GM12874 (cell line): ENCODE results near the gene SPG11.

Source experiments
- CTCF ChIP-seq: IDR thresholded peaks from 2 replicates; pipeline ENCODE4 v1.5.1; 2011; ENCODE audit warnings: low read depth, mild to moderate bottlenecking, control low read depth, low read length, moderate library complexity; ENCODE audit not compliant: insufficient read depth

Gene SPG11

DNA sequence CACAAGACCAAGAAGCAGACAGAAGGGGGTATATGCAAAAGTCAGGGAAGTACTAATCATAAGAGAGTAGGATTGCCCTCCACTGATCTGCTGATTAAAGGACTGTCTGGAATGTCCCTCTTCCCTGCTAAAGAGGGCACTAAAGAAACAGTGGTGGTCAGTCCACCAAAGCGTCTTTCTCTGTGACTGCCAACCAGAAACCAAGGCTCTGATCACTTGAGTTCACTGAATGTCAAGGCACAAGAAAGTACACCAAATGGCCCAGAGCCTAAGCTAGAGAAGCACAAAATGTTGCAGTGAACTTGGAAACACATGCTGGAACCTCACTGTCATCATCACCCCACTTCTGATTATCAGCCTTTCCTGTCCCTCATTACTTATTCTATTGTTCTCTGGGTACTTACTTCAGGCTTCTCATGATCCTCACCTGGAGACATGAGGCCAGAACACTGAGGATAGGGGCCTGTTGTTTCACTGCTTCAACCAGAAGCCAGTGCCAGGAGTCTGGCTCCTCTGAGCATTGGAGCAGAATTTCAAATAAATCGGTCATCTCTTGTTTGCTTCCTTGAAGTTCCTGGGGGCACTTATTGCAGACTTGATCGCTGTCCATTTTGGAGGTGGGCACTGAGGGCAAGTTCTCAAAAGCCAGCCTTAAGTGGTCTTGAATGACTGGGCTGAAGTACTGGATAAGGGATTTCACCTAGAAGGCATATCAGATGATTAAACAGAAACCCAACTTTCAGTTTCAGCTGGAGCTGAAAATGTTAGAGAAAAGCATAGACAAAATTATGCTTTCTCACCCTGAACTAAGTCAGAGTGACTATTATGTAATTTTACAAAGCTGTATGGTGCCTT is 67.6 kb downstream of the SPG11 start:
- TF ChIP-seq CTCF, result no peak

- TF ChIP-seq CTCF, result no peak
Measured at GRCh38 chr15:44595246-44595645, 68.2 kb downstream of the SPG11 start.

DNA sequence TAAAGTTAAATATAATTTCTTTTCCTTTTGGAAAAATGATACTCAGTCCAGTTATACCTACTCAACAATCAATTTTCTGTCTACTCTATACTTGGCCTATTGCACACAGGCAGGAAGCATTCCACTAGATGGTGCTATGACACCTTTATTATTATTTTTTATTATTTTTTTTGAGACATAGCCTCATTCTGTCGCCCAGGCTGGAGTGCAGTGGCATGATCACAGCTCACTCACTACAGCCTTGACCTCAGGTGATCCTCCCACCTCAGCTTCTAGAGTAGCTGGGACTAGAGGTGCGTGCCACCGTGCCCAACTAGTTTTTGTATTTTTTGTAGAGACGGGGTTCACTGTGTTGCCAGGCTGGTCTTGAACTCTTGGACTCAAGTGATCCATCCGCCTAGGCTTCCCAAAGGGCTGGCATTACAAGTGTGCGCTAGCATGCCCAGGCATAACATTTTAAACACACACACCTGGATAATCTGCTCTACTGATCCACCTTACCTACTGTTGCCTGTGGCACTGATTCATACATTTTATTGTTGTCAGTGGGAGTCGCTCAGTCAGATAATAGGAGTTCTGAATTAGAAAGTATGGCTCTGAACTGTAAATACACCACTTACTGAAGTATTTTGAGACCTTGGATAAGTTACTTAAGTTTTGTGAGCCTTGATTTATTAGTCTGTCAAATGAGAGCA is 70.3 kb downstream of the SPG11 start:
- peak; percentile 8; the same call in 1 of the 2 replicates for TF ChIP-seq CTCF

- TF ChIP-seq CTCF, result no peak
Measured at GRCh38 chr15:44591326-44591725, 72.1 kb downstream of the SPG11 start.

GRCh38 chr15:44588541-44588940 is 74.9 kb downstream of the SPG11 start:
- TF ChIP-seq CTCF, result no peak

DNA sequence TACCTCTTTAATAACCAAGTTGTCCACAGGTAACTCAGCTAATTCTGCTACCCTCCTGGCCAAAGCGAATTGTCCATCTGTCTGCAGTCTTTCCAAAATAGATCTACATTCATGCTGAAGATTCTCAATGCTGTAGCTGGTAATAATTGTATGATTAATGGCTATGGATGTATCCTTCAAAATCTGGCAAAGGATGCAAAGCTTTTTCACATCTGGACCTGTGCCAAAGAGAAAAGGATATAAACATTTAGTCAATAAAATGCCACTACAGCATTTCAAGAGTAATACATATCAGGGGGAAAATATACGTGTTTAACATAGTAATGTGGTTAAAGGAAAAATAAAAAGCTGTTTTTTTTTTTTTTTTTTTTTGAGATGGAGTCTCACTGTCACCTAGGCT is 77.8 kb downstream of the SPG11 start:
- no peak for TF ChIP-seq CTCF

DNA sequence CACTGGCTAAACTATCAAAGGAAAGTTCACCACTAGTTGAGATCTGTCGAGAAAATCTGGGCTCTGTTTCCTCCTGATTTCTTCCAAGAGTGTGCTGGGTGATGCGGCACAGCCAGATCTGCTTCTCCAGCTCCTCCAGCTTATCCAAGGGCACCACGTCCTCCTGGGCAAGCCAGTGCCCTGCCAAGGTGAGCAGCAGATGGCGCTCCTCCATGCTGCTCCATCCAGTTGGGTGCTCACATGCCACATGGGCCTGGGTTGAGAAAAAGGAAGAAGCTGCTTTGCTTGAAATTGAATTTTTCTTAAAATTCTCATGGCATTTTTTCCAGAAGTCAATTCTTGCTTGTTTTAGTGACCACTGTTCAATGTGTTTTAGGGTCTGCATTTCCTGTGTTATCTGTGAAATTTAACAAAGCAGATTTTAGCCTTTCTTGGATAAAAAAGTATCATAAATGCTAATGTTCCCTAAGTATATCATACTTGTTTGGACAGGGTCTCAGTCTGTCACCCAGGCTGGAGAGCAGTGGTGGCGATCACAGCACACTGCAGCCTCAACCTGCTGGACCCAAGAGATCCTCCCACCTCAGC is 79.2 kb downstream of the SPG11 start:
- peak; percentile 76 for TF ChIP-seq CTCF
